OCI-LY1 (cell line): ENCODE data around the gene IMPA2.

ENCODE experiments used
- CTCF ChIP-seq: fragments of 200-600 bp; sonication (generic), shearing (Covaris generic); IDR thresholded peaks from 2 replicates; pipeline ENCODE4 v1.5.1; 2017; ENCODE audit warnings: mild to moderate bottlenecking, antibody characterized with exemption, low read length, moderate library complexity, mixed read lengths
- EZH2 ChIP-seq: fragments of 200-600 bp; sonication (generic), shearing (Covaris generic); IDR thresholded peaks from 2 replicates; pipeline ENCODE4 v1.8.0; 2017; ENCODE audit warnings: borderline replicate concordance, mixed run types, mild to moderate bottlenecking, antibody characterized with exemption, low read length, moderate library complexity, mixed read lengths

- TF ChIP-seq CTCF (no peak), EZH2 (no peak)
These were observed 9.2 kb downstream of the IMPA2 start for GRCh38 chr18:11990539-11990938.
